ENCODE data around the gene B4GALT2.
A peak's percentile ranks its signal among the peaks of the same experiment; 100 is the strongest.

Gene B4GALT2

DNA sequence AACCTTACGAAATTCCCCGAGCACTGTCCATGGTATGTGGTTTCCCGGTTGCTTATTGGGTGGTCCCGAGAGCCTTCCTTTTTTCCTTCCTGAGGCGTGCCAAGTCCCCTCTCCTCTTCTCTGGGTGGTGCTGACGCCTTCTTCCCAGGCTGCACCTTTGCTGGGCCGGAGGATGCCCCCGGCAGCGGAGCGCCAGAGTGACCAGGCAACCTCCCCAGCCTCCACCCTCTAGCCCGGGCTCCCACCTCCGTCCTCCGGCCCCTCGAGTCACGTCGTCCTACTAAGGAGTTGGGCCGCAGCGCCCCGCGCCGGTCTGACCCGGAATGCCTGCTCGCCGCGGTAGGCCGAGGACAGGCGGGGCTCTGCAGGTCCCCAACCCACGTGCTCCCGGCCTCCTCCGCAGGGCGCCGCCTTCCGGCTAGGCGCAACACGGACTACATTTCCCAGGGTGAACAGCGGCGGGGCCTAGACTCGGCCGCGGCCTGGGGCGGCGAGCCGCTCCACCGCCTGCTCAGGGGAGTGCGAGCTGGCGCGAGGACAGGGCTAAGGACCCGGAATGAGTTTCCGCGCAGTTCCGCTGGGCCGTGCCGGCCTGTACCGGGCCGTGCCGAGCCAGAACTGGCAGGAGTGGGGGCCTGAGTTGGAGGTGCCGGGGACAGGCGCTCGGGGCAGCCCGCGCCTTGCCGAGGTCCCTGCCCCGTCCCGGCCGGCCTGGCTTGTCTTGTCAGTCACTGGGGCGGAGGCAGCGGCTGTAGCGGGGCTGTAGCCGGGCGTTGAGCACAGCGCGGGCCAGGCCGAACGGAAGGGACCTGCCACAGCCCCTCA lies 32.6 kb upstream of the B4GALT2 start, which contains the start of gene IPO13:
Gene IPO13 (plus strand): TSS at position 715 of the 825 bp plus-strand sequence. CDS start 651 bp downstream, outside the sequence.
- peak; percentile 95 for DNase-seq

DNA sequence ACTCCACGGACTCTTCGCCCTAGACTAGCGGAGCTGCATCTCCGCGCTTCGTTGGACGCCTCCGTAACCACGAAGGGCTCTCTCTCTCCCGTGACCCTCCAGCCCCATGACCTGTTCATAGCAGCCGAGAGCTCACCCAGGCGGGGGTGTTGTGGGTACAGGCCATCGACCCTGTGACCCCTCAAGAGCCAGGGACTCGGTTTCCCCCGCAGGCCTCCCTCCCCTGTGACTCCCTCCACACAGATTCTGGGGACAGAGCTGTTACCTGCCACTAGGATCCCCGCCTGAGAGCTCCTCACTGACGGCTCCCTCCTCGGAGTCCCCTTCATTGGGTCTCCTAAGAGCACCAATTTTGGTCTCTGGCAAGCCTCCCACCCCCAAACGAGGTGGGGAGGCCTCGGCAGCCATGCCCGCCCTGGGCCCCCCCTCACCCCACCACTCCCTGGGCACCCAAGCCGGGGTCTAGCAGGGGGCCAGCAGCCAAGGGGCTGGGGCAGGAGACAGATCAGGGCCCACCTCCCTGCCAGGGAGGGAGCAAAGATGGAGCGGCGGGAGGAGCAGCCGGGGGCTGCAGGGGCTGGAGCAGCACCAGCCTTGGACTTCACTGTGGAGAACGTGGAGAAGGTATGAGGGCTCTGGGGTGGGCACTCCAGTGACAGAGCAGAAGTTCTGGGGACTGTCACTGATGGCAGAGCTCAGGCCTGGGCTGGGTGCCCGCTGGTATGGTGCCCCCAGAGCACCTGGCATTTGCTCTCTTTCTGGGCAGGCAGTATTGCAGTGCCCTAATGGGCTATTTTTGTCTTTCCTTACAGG lies 31.7 kb upstream of the B4GALT2 start:
- DNase-seq: no peak

DNA sequence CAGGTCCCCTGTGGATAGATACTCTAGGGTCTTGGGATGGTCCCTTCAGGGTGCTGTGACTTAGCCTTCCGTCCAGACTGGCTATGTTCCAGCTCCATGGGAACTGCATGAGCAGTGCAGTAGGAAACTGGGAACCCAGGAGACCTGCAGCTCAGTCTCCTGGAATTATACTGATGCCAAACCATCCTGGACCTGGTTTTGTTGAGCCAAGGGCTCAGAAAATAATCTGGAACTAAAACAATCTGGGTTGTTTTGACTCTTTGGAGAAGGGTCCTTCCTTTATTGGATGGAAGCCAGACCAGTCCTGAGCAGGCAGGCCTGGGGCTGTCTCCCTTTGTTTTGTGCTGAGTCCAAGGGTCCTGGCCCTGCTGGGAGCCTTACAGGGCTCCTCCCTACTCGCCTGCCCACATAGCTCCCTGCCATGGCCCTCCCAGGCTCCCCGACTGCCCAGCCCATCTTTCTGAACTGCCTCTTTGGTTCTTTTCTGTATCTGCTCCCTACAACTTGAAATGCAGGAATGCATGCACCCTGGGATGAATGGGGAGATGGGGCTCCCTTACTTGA lies 31.1 kb upstream of the B4GALT2 start:
- no peak for DNase-seq

DNA sequence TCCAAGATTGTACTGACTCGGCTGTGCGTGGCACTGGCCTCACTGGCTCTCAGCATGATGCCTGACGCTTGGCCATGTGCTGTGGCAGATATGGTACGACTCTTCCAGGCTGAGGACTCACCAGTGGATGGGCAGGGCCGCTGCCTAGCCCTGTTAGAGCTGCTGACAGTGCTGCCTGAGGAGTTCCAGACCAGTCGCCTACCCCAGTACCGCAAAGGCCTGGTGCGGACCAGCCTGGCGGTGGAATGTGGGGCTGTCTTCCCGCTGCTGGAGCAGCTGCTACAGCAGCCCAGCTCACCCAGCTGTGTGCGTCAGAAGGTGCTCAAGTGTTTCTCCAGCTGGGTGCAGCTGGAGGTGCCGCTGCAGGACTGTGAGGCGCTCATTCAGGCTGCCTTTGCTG lies 29.3 kb upstream of the B4GALT2 start:
- no peak for DNase-seq

DNA sequence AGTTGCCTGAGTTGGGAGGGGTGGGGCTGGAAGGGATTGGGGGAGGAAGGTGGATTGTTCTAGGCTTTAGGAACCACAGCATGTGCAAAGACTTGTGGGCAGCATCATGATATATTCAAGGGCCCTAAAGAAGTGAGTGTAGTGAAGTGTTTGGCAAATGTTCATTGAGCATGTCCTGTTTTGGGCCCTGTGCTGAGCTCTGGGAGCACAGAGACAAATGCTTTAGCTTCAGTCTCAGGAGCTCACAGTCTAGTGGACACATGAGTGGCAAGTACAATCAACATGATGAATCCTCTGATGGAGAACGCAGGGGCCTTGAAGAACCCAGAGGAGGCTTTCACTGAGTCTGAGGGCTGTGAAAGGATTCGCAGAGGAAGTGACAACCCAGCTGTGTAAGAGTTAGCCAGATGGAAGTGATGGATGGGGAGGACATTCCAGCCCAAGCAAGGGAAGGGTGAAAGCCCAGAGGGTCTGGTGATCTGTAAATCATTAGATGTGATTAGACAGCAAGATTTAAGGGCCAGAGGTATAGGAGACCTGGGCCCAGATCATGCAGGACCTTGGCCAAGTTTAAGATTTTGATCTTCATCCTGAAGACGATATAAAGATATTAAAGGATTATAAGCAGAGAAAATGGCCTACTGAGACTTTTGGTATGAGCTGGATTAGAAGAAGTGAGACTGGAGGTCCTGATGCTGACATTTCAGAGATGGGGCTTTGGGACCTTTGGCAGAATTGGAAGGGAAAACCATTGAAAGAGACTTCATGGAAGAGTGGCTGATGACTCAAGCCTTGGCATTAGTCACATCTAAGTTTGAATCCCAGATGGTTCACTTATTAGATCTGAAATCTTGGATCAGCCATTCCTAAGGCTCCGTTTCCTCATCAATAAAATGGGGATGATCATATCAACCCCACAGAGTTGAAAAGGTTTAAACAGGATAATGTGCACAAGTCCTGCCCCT lies 27.7 kb upstream of the B4GALT2 start:
- no peak for DNase-seq

DNA sequence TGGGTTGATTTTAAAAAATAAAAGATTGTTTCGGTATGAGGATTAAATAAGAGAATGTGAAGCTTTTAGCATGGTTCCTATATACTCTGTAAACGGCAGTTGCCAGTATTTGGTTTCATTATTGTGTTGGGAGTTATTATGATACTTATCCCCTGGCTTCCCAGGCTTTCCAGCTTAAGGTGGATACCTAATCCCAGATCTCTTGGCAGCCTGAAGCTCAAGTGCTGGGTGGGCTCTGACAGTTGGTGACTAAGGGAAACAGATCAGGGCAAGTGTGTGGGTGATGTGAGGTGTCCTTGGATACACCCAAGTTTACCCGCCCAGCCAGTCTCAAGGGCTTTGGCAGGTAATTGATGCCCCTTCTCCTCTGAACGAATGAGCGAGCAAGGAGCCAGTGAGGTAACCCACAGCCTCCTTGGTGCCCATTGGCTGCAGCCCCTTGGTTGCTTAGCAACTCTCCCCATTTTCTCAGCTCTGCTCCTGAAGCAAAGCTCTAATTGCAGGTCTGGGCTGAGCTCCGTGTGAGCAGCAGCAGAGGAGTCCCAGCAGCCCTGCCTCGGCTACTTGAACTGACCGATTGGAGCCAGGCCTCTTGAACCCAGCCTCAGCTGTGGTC lies 26.2 kb upstream of the B4GALT2 start:
- no peak for DNase-seq

DNA sequence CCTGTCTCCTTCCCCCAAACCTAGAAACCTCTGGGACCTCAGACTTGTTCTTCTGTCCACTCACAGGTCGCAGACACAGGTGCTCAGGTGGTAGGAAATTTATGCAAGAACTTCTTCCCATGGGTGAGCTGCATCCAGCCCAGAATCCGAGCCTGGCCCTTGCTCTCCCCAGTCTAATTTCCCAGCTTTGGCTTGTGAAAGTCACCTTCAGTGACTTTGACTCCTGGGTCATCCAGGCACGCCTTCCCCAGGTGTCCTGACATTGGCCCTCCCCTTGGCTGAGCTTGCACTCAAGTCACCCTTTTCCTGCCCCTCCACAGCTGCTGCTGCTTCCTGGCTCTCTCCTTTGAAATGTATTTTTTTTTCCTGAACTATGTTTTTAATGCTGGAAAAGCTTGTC lies 25.6 kb upstream of the B4GALT2 start:
- DNase-seq: no peak

DNA sequence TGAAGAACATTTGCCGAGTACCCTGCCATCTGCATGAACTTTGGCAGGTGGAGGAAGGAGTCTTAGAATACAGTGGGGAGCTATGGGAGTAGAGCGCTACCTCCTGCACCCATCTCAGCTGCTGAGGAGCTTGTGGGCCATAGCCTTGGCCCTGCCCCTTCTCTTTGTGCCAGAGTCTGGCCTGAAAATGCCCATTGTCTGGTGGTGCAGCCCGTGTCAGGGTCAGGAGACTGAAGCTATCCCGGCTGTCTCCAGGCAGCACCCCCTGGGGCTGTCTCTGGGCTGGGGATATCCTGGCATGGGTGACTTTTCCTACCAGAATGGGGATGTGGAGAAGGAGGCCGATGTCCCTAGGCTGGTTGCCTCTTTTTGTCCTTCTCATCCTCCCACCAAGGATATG lies 25.0 kb upstream of the B4GALT2 start:
- DNase-seq: no peak

DNA sequence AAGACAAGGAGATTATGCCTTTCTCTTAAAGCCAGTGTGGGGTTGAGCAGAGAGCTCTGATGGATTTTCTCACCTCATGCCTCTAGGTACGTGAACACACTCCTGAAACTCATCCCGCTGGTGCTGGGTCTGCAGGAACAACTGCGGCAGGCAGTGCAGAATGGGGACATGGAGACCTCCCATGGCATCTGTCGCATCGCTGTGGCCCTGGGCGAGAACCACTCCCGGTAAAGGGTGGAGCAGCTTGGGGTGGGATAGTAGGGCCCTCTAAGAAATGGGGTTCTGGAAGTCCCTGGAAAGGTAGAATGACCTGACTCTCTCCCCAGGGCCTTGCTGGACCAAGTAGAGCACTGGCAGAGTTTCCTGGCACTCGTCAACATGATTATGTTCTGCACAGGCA lies 22.8 kb upstream of the B4GALT2 start:
- DNase-seq: no peak

DNA sequence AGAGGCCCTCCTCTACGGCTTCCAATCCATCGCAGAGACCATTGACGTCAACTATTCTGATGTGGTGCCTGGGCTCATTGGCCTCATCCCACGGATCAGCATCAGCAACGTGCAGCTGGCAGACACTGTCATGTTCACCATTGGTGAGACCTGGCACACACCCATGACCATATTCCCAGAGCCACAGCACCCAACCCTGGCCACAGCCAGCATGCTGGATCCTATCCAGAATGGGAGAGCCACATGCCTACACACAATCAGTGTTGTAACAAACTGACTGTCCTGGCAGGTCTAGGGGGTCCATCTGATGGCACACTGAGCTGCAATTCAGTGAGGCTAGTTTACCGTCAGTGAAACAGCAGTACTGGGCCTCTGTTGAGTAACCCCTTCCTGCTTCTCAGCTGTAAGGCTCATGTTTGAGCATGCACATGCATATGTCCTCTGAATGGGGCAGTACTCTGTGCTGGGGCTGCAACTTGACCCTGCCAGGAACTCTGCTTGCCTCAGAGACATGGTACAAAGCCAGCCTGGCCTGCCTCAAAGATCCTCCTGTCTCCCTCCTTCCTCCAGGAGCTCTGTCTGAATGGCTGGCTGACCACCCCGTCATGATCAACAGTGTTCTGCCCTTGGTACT lies 21.5 kb upstream of the B4GALT2 start:
- DNase-seq: no peak

DNA sequence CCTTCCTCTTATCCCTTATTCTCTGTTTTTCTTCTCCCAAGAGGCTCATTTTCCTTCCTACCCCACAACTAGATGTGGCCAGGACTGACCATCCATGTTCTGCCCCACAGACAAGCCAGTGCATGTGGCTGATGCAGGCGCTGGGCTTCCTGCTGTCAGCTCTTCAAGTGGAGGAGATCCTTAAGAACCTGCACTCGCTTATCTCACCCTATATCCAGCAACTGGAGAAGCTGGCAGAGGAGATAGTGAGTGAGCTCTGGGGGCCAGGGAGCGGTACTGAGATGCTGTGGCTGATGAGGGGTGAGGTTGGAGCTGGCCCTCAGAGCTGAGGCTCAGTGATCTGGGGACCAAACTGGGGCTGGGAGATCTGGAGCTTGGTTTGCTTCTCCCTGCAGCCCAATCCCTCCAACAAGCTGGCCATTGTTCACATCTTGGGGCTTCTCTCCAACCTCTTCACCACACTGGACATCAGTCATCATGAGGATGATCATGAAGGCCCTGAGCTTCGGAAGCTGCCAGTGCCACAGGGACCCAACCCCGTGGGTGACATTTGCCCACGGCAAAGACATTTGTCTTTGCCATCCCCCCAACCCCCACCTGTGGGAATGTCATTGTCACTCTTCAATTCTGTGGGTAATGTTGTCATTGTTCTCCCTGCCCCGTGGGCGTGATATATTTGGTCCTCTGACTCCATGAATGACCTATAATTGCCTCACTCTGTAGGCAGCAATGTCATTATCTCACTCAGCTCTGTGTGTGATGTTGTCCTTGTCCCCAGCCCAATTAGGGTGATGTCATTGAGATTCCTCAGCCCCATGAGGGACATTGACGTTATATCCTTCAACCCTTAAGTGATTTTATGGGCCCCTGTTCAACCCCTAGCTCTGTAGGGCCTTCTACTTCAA lies 20.4 kb upstream of the B4GALT2 start:
- no peak for DNase-seq

DNA sequence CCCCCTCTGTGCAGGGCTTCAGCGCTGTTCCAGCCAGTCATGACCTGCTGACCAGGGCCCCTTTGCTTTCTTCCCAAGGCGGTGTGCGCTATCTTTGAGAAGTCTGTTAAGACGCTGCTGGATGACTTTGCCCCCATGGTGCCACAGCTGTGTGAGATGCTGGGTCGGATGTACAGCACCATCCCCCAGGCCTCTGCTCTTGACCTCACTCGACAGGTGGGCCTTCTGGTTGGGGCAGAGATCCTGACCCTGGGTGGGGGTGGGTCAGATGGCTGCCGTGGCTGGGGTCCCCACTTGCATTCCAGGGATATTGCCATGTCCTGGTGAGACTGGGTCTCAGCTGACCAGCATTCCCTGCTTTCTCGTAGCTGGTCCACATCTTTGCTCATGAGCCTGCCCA lies 18.2 kb upstream of the B4GALT2 start:
- DNase-seq: no peak

DNA sequence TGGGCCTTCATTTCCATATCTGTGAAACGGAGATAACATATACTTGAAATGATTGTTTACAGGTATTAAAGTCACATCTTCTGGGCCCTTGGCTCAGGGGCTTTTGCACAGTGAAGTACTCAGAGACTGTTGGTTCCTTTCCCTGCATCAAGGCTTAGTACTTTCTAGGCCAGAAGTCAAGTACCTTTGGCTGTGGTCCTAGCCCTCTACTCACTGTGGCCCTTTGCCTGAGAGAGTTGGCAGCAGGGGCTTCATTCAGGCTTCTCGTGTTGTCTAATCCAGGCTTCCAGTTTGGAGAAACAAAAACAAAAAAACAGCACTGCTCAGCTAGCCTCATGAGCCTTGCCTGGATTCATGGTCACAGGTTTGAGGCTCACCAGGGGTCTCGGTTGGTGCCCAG lies 17.3 kb upstream of the B4GALT2 start:
- no peak for DNase-seq

DNA sequence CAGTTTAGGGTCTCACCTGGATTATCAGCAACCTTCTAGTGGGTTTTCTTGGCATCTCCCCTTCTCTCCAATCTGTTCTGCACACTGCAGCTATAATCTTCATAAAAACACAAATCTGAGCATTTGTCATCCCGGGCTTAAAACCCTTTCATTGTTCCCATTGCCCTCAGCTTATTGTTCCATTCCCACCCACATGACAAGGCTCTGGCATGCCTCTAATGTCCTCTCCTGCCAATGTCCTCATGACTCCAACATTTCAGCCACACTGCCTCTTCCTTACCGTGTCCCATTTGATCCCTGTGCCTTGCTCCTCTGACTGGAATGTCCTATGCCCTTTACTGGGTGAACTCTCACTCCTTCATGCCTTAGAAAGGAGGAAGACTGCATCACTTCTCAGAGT lies 16.7 kb upstream of the B4GALT2 start:
- DNase-seq: no peak

DNA sequence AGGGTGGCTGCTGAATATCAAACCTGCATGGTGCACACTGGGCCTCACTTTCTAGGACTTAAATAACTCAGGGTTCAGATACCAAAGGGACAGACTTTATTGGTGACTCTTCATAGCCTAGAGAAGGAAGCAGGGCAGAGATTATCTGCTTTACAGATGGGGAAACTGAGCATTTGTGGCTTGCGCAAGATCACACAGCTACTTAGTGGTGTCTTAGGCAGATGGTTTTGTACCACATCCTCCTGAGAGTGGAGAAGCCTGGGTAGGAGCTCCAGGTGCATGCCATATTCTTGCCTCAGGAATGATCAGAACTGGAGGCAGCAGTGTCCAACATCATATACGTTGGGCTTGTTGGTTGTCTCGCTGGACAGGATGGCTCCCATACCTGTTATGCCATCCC lies 16.0 kb upstream of the B4GALT2 start:
- no peak for DNase-seq

DNA sequence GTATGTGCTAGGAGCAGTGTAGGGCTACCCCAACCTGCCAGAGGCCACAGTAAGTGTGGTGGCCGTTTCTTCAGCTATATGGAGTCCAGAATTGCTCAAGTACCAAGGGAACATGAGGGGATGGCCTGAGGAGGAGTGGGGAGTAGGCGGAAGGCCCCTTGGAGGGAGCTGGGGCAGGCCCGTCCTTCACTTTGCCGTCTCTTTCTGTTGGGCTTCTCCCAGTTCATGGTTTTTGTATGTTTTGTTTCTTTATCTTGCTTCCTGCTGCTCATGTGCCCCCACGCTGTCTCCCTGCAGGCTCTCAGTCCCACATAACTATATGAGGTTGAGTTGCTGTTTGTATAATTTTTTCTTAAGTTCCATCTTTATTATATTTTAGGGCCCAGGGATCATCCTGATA lies 15.1 kb upstream of the B4GALT2 start:
- DNase-seq: no peak

DNA sequence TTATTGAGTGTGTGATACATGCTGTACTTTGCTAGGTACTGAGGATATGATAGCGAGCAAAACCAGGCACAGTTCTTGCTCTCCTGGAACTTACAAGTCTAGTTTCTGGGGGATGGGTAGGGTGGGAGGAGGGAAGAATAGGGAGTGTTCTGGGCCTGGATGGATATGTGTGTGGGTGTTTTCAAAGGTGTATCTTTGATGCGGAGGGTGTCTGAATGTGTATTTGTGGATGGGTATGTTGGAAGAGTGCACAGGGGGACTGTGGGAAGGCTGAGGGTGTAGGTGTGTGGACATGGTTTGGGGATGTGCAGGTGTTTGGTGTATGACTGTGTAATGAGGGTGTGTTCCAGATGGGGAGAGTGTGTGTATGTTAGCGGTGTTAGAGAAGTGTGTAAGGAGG lies 13.7 kb upstream of the B4GALT2 start:
- DNase-seq: no peak

DNA sequence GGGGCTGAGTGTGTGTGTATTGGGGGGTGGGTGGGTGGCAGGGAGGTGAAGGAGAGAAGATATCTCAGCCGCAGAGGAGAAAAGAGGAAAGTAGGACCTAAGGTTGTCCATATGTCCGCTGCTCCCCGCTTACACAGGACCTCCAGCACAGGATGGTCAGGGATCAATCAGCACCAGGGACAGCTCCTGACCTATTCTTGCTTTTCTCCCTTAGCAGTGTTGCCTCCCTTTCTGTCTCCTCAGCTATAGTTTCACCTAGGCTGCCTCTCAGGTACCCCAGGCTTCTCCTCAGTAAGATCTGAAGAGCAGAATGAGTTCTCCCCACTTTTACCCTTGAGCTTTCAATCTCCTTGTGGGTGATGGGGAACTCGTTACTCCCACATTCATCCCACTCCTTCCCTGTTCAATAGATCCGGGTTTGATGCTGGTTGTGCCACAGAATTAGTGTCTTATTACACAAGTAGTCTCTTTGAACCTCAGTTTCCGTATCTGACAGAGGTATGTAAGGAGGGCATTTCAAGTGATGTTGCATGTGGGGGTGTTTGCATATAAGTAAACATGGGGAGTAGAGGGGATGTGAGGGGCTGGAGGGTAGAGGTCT lies 10.6 kb upstream of the B4GALT2 start:
- peak; percentile 30 for DNase-seq

DNA sequence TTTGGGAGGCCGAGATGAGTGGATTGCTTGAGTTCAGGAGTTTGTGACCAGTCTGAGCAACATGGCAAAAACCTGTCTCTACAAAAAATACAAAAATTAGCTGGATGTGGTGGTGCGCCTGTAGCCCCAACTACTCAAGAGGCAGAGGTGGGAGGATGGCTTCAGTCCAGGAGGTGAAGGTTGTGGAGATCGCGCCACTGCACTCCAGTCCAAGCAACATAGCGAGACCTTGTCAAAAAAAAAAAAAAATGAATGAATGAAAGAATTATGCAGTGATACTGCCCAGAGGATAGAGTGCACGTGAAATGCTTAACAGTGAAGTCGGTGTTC lies 9.6 kb upstream of the B4GALT2 start:
- no peak for DNase-seq

DNA sequence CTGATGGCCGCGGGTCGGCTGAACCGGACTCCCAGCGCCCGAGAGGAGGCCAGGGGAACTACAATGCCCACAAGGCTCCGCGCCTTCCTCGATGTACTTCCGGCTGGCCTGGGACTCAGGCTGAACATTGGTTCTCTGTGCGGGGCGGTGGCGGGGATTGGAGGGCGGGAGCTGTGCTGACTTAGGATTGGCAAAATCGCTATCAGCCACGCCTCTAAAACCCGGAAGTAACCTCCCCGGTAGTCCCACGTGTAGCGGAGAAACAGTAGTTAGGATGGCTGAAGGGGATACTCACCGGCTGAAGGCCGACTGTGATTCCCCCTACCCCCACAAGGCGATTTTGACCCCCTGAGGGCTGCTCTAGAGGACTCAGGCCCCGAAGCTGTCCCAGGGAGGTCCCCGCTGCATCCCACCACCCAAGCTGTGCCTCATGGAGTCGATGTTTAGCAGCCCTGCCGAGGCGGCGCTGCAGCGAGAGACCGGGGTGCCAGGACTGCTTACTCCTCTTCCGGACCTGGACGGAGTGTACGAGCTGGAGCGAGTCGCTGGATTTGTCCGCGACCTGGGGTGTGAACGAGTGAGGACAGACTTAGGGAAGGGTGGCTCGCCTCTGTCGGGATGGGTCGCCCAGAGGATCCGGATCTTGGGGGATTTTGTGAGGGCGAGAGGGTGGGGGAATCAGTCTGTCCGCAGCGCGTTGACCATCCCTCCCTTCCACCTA lies 9.1 kb upstream of the B4GALT2 start, which contains the start of gene DPH2:
Gene DPH2 (plus strand): TSS at position 265 of the 721 bp plus-strand sequence. CDS start 166 bp downstream, at position 431.
- DNase-seq: peak; percentile 96

Measured in fibroblast of skin of right biceps (primary cell).